Mesenchymal stem cell (in vitro differentiated cells and primary cell): Measurements from ENCODE around the gene SHQ1.
"Not testable (repeated sequence)": the region's sequence is repeated elsewhere in the genome, so short reads cannot be mapped to it uniquely, and the experiment has no call there.

ENCODE experiments used
- DNase-seq: peaks from one replicate; pipeline ENCODE4 v3.0.0-alpha.2; 2013
- H2AFZ ChIP-seq: one replicate; pipeline ENCODE4 v1.6.1; 2013; ENCODE audit warnings: low read depth, mild to moderate bottlenecking, control low read depth, inconsistent platforms, low read length, moderate library complexity
- H2AK5ac ChIP-seq: 2 replicates; pipeline ENCODE4 v1.6.1; 2013; ENCODE audit warnings: low read length, moderate library complexity, mild to moderate bottlenecking, inconsistent platforms; ENCODE audit not compliant: severe bottlenecking
- H2BK120ac ChIP-seq: one replicate; pipeline ENCODE4 v1.6.1; 2013; ENCODE audit warnings: low read depth, mild to moderate bottlenecking, inconsistent platforms, low read length, moderate library complexity
- H2BK12ac ChIP-seq, 2 experiments: one replicate each; pipeline ENCODE4 v1.6.1; 2013; ENCODE audit warnings: inconsistent platforms in 2 of 2, low read length in 2 of 2, mild to moderate bottlenecking in 2 of 2, moderate library complexity in 2 of 2, control low read depth in 1 of 2
- H2BK15ac ChIP-seq: one replicate; pipeline ENCODE4 v1.6.1; 2013; ENCODE audit warnings: mild to moderate bottlenecking, low read depth, inconsistent platforms; ENCODE audit not compliant: poor library complexity, severe bottlenecking
- H2BK5ac ChIP-seq: 2 replicates; pipeline ENCODE4 v1.6.1; 2013; ENCODE audit warnings: low read depth, mild to moderate bottlenecking, low read length, control low read depth, inconsistent platforms; ENCODE audit not compliant: poor library complexity, severe bottlenecking
- H3K14ac ChIP-seq, 2 experiments: one replicate each; pipeline ENCODE4 v1.6.1; 2013; ENCODE audit warnings: inconsistent platforms in 2 of 2, low read length in 2 of 2, control low read depth in 1 of 2, mild to moderate bottlenecking in 1 of 2, moderate library complexity in 1 of 2
- H3K18ac ChIP-seq, 2 experiments: one replicate each; pipeline ENCODE4 v1.6.1; 2013; ENCODE audit warnings: inconsistent platforms in 2 of 2, low read length in 2 of 2, control low read depth in 1 of 2, low read depth in 1 of 2, mild to moderate bottlenecking in 1 of 2
- H3K23ac ChIP-seq, 2 experiments: one replicate each; pipeline ENCODE4 v1.6.1; 2013; ENCODE audit warnings: inconsistent platforms in 2 of 2, low read length in 2 of 2, mild to moderate bottlenecking in 2 of 2, moderate library complexity in 2 of 2, control low read depth in 1 of 2
- H3K27ac ChIP-seq: 2 replicates; pipeline ENCODE4 v1.5.1; 2013; ENCODE audit warnings: mild to moderate bottlenecking, moderate library complexity, low read length, control low read depth, inconsistent platforms; ENCODE audit not compliant: poor library complexity, severe bottlenecking
- H3K27me3 ChIP-seq, 2 experiments: 2 replicates each; pipeline versions ENCODE4 v1.6.1 to v1.7.0; 2013; ENCODE audit warnings: low read length in 2 of 2, mild to moderate bottlenecking in 2 of 2, moderate library complexity in 2 of 2, control low read depth in 1 of 2, inconsistent platforms in 1 of 2; ENCODE audit not compliant: control insufficient read depth in 1 of 2, insufficient read depth in 1 of 2
- H3K36me3 ChIP-seq, 2 experiments: 2 replicates each; pipeline versions ENCODE4 v1.6.1 to v1.7.0; 2013; ENCODE audit warnings: low read length in 2 of 2, control low read depth in 1 of 2, inconsistent platforms in 1 of 2, low read depth in 1 of 2, mild to moderate bottlenecking in 1 of 2; ENCODE audit not compliant: insufficient read depth in 2 of 2, control insufficient read depth in 1 of 2
- H3K4ac ChIP-seq, 2 experiments: one replicate each; pipeline ENCODE4 v1.6.1; 2013; ENCODE audit warnings: inconsistent platforms in 2 of 2, low read length in 2 of 2, mild to moderate bottlenecking in 2 of 2, moderate library complexity in 2 of 2, control low read depth in 1 of 2, low read depth in 1 of 2
- H3K4me1 ChIP-seq: 2 replicates; pipeline ENCODE4 v1.6.1; 2013; ENCODE audit warnings: low read depth, low read length, control low read depth; ENCODE audit not compliant: control insufficient read depth, insufficient read depth
- H3K4me2 ChIP-seq: 2 replicates; pipeline ENCODE4 v1.6.1; 2013; ENCODE audit warnings: low read length, mild to moderate bottlenecking, inconsistent platforms; ENCODE audit not compliant: poor library complexity, severe bottlenecking
- H3K4me3 ChIP-seq, 2 experiments: 2 replicates each; pipeline versions ENCODE4 v1.5.1 to v1.7.0; 2013; ENCODE audit warnings: low read length in 2 of 2, mild to moderate bottlenecking in 2 of 2, control low read depth in 1 of 2, low read depth in 1 of 2; ENCODE audit not compliant: insufficient read depth in 1 of 2
- H3K79me1 ChIP-seq: replicated peaks from 2 replicates; pipeline ENCODE4 v1.6.1; 2013; ENCODE audit warnings: mild to moderate bottlenecking, control low read depth, low read length, inconsistent platforms; ENCODE audit not compliant: poor library complexity, severe bottlenecking
- H3K9ac ChIP-seq: 2 replicates; pipeline ENCODE4 v1.7.0; 2013; ENCODE audit warnings: mild to moderate bottlenecking, low read length, moderate library complexity
- H3K9me3 ChIP-seq: 2 replicates; pipeline ENCODE4 v1.7.0; 2013; ENCODE audit warnings: mild to moderate bottlenecking, low read length; ENCODE audit not compliant: control insufficient read depth
- H4K8ac ChIP-seq: one replicate; pipeline ENCODE4 v1.6.1; 2013; ENCODE audit warnings: inconsistent platforms, mild to moderate bottlenecking, low read length, moderate library complexity
- H4K91ac ChIP-seq: one replicate; pipeline ENCODE4 v1.6.1; 2013; ENCODE audit warnings: mild to moderate bottlenecking, low read length, inconsistent platforms
- WGBS: methylation state at CpG from one replicate; pipeline ENCODE4 v1.1.7; 2013; ENCODE audit warnings: mixed read lengths; 5-methylcytosine and 5-hydroxymethylcytosine counted together

The SHQ1 gene

DNA sequence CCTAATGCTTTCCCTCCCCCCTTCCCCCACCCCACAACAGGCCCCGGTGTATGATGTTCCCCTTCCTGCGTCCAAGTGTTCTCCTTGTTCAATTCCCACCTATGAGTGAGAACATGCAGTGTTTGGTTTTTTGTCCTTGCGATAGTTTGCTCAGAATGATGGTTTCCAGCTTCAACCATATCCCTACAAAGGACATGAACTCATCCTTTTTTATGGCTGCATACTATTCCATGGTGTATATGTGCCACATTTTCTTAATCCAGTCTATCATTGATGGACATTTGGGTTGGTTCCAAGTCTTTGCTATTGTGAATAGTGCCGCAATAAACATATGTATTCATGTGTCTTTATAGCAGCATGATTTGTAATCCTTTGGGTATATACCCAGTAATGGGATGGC is 137.8 kb downstream of the SHQ1 start:
- H3K9me3 ChIP-seq, H3K14ac ChIP-seq, H2BK120ac ChIP-seq, H3K4me2 ChIP-seq, H3K4me3 ChIP-seq, H3K4ac ChIP-seq, H3K36me3 ChIP-seq, DNase-seq, H3K23ac ChIP-seq, H4K8ac ChIP-seq, H3K4me1 ChIP-seq, H2BK12ac ChIP-seq, H2AK5ac ChIP-seq, H3K27me3 ChIP-seq, H3K18ac ChIP-seq, H3K9ac ChIP-seq, H2BK5ac ChIP-seq, H4K91ac ChIP-seq, H2AFZ ChIP-seq, H2BK15ac ChIP-seq, H3K79me1 ChIP-seq, H3K27ac ChIP-seq: not testable (repeated sequence)
- 90% methylated on average over 3 of the region's 4 CpGs for WGBS

DNA sequence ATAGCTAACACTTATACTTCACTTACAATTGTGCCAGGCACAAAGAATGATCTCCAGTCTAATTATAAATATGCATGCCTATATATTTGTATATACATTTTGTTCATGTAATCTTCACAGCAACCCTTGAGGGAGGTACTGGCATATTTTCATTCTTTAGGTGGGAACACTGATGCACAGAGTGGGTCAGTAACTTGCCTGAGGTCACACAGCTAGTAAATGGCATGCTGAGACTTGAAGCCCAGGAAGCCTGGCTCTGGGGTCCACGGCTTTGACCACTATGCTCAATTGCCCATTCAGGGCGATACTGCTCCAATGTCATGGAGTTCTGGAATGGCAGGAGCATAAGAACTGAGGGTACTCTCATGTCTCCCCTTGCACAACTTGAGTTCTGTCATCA is 139.8 kb downstream of the SHQ1 start:
- no peaks in the 10 kb centered on the region for H3K4me1 ChIP-seq
- H2BK120ac ChIP-seq, result no peak overlapping the region
- H3K14ac ChIP-seq, result no peak overlapping the region
- H3K4me3 ChIP-seq, result no peak overlapping the region
- H4K91ac ChIP-seq, result no peak overlapping the region
- WGBS, result 62% methylated on average over 2 of the region's 2 CpGs
- no peak overlapping the region for H2AFZ ChIP-seq
- H2BK5ac ChIP-seq, result no peak overlapping the region
- no peak for DNase-seq
- no peak overlapping the region for H2BK12ac ChIP-seq
- H3K4me2 ChIP-seq, result no peak overlapping the region
- H2AK5ac ChIP-seq, result no peak overlapping the region
- H3K79me1 ChIP-seq, result no peaks in the 10 kb centered on the region
- H3K4ac ChIP-seq, result no peak overlapping the region
- H3K36me3 ChIP-seq, result no peaks in the 10 kb centered on the region
- H2BK15ac ChIP-seq, result no peak overlapping the region
- H3K18ac ChIP-seq, result no peak overlapping the region
- no peaks in the 10 kb centered on the region for H3K9me3 ChIP-seq
- no peak overlapping the region for H3K9ac ChIP-seq
- H3K23ac ChIP-seq, result no peak overlapping the region
- H3K27me3 ChIP-seq, result peaks cover 0 to 3% of the 10 kb centered on the region in 2 experiments
- no peak overlapping the region for H3K27ac ChIP-seq
- H4K8ac ChIP-seq, result no peak overlapping the region

DNA sequence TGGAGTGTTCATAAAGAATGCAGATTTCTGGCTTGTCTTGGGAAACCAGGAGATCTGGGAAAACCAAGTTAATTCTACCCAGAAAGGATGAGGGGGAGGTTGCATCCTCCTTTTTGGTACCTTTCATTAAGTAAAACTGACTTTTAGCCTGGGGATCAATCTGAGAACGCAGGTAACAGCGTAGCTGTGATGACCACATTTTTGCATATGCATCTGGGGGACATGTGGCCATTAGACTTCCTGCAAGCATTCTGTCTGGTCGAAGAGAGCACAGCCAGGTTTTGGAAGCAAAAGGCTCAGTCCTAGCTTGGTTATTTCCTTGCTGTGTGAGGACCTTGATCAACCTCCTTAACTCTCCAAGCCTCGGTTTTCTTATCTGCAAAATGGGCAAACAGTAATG is 145.2 kb downstream of the SHQ1 start:
- Histone ChIP-seq H3K79me1 (no peaks in the 10 kb centered on the region), H2BK12ac (no peak overlapping the region), H3K4ac (no peak overlapping the region), H3K4me3 (no peak overlapping the region), H3K27ac (no peak overlapping the region), H4K91ac (no peak overlapping the region), H4K8ac (no peak overlapping the region), H3K9me3 (no peaks in the 10 kb centered on the region), H2BK5ac (no peak overlapping the region), H2BK120ac (no peak overlapping the region), H3K18ac (no peak overlapping the region), H3K23ac (no peak overlapping the region), H3K4me2 (no peak overlapping the region), H3K36me3 (no peaks in the 10 kb centered on the region), H2AK5ac (no peak overlapping the region), H2BK15ac (no peak overlapping the region), H3K27me3 (peaks cover 7 to 29% of the 10 kb centered on the region in 2 experiments), H3K14ac (no peak overlapping the region), H2AFZ (no peak overlapping the region), H3K9ac (no peak overlapping the region), H3K4me1 (peaks cover 2% of the 10 kb centered on the region)
- 88% methylated on average over 3 of the region's 4 CpGs for WGBS
- no peak for DNase-seq

DNA sequence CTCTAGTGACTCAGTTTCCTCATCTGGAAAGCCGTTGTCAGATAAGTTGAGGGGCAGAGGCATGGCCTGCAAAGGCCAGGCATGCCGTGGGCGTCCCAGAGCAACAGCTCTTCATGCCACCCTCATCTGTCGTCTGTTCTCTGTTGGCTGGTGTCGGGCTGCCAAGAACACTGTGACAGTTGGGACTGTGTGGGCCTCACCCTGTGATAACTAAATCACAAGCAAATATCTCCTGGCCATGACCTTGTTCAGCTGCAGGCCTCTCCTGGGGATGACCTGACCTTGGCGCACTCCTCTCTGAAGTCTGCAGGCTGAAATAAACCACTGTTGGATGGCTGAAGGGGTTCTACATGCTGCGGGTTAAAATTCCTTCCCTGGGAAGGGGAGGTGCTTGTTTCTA is 145.9 kb downstream of the SHQ1 start:
- no peaks in the 10 kb centered on the region for H3K79me1 ChIP-seq
- WGBS, result 95% methylated on average over 6 of the region's 7 CpGs

More for the DNA sequence above, 145.9 kb downstream of the SHQ1 start:
- H4K8ac ChIP-seq, result no peak overlapping the region
- peaks cover 10 to 36% of the 10 kb centered on the region in 2 experiments for H3K27me3 ChIP-seq
- no peak overlapping the region for H2BK12ac ChIP-seq
- DNase-seq, result no peak
- H2AFZ ChIP-seq, result no peak overlapping the region
- no peak overlapping the region for H3K4me3 ChIP-seq
- H3K14ac ChIP-seq, result no peak overlapping the region
- no peak overlapping the region for H3K4ac ChIP-seq
- H2AK5ac ChIP-seq, result no peak overlapping the region
- H3K4me1 ChIP-seq, result peaks cover 2% of the 10 kb centered on the region
- H4K91ac ChIP-seq, result no peak overlapping the region
- H3K36me3 ChIP-seq, result no peaks in the 10 kb centered on the region
- H3K4me2 ChIP-seq, result no peak overlapping the region
- no peak overlapping the region for H2BK15ac ChIP-seq
- no peak overlapping the region for H3K9ac ChIP-seq
- no peaks in the 10 kb centered on the region for H3K9me3 ChIP-seq
- no peak overlapping the region for H2BK120ac ChIP-seq
- H3K18ac ChIP-seq, result no peak overlapping the region
- no peak overlapping the region for H3K27ac ChIP-seq
- no peak overlapping the region for H3K23ac ChIP-seq
- no peak overlapping the region for H2BK5ac ChIP-seq
